SK-N-MC (cell line): ENCODE data around the gene TMEM225B.

Experiments
- EZH2 ChIP-seq: fragments of 200-600 bp; sonication (generic); IDR thresholded peaks from one replicate; pipeline ENCODE4 v1.6.1; 2017; ENCODE audit warnings: antibody characterized with exemption
- POLR2AphosphoS5 ChIP-seq: IDR thresholded peaks from 2 replicates; pipeline ENCODE4 v1.6.1; 2012; ENCODE audit warnings: mild to moderate bottlenecking, low read depth, low read length, borderline replicate concordance

GRCh38 chr7:99596408-99596955 lies 1.6 kb upstream of the TMEM225B start:
- TF ChIP-seq EZH2 (no peak), POLR2AphosphoS5 (no peak)
